ENCODE results near the gene EHMT2. TPM values are rescaled to one million over a fixed set of nuclear protein-coding genes. Genes with fewer than 3 reads are reported as not detected.

Gene EHMT2
- total and polyA plus RNA-seq, 5 donors from 2014 or later = 29.4 to 46.4 (median 32.4) TPM

DNA sequence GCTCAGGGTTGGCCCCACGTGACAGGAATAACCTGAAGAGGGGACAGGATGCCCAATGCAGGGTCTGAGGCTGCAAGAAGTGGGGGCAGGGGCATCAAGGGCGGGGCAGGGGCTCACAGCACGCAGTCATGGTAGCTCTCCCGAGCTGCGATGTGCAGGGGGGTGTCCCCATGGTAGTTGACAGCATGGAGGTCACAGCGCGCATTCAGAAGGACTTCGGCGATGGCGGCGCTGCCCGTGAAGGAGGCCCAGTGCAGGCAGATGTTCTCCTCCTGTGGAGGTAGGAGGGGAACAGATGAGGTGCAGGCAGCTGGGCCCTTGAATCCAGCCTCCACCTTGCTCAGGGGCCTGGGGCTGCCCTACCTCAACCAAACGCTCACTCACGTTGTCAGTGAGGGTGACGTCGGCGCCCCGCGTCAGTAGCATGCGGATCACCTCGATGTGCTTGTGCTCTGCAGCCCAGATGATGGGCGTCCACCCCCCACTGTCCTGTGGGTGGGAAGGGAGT lies 12.9 kb downstream of the EHMT2 start:
- no peak overlapping the region for H3K27ac ChIP-seq (ENCODE audit: insufficient read depth, low read length, poor library complexity, severe bottlenecking)
- Mint-ChIP-seq H3K4me1 (peaks cover 0 to 3% (median under 1%) of the 10 kb centered on the region in 4 donors), H3K9me3 (no peaks in the 10 kb centered on the region), H3K4me3 (no peak overlapping the region), H3K27ac (no peak overlapping the region), H3K36me3 (peaks cover 42% of the 10 kb centered on the region), H3K27me3 (no peaks in the 10 kb centered on the region)
- no peaks in the 10 kb centered on the region for H3K27me3 ChIP-seq (ENCODE audit: control insufficient read depth, insufficient read depth, low read length)
- no peak for ATAC-seq (ENCODE audit: low read depth in 2 of 2)
- H3K4me1 ChIP-seq (ENCODE audit: control insufficient read depth, insufficient read depth, low read length, poor library complexity, severe bottlenecking) = no peaks in the 10 kb centered on the region
- no peak overlapping the region for H3K4me3 ChIP-seq (ENCODE audit: low read depth, low read length)
- DNase-seq = no peak
- peaks cover 63% of the 10 kb centered on the region for H3K36me3 ChIP-seq (ENCODE audit: control insufficient read depth, insufficient read depth, low read length)
- H3K9me3 ChIP-seq (ENCODE audit: control insufficient read depth in 2 of 2, low read length in 2 of 2) = no peaks in the 10 kb centered on the region

DNA sequence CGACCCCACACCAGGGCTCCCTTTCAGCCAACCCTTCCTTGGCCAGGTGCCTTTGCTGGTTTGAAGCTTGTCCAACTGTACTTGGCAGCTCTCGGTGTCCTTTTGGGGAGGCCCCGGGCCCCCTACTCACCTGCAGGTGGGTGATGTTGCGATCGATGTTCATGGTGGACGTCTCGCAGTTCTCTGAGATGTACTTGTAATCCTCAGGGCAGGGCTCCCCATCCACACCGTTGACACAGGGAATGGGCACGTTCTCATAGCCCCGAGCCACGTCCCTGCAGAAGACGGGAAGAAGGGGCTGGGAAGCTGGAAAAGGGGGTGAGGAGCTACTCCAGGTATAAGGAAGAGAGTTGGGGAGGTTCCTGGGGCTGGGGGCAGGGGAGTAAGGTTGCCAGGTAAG lies 13.8 kb downstream of the EHMT2 start:
- DNase-seq (no peak), ATAC-seq (ENCODE audit: low read depth in 2 of 2) (no peak)
- Histone ChIP-seq H3K4me1 (ENCODE audit: control insufficient read depth, insufficient read depth, low read length, poor library complexity, severe bottlenecking) (no peaks in the 10 kb centered on the region), H3K36me3 (ENCODE audit: control insufficient read depth, insufficient read depth, low read length) (peaks cover 64% of the 10 kb centered on the region), H3K9me3 (ENCODE audit: control insufficient read depth in 2 of 2, low read length in 2 of 2) (no peaks in the 10 kb centered on the region), H3K27me3 (ENCODE audit: control insufficient read depth, insufficient read depth, low read length) (no peaks in the 10 kb centered on the region), H3K4me3 (ENCODE audit: low read depth, low read length) (no peak overlapping the region), H3K27ac (ENCODE audit: insufficient read depth, low read length, poor library complexity, severe bottlenecking) (no peak overlapping the region)
- Mint-ChIP-seq H3K36me3 (peaks cover 41% of the 10 kb centered on the region), H3K27me3 (no peaks in the 10 kb centered on the region), H3K27ac (no peak overlapping the region), H3K9me3 (no peaks in the 10 kb centered on the region), H3K4me3 (no peak overlapping the region), H3K4me1 (peaks cover 0 to 3% (median under 1%) of the 10 kb centered on the region in 4 donors)

- no peaks in the 10 kb centered on the region for H3K9me3 ChIP-seq (ENCODE audit: control insufficient read depth in 2 of 2, low read length in 2 of 2)
- DNase-seq (no peak), ATAC-seq (ENCODE audit: low read depth in 2 of 2) (no peak)
- Mint-ChIP-seq H3K27me3 (no peaks in the 10 kb centered on the region), H3K4me1 (peaks cover 0 to 3% (median under 1%) of the 10 kb centered on the region in 4 donors), H3K9me3 (no peaks in the 10 kb centered on the region), H3K4me3 (no peak overlapping the region), H3K36me3 (peaks cover 39% of the 10 kb centered on the region), H3K27ac (no peak overlapping the region)
- H3K4me1 ChIP-seq (ENCODE audit: control insufficient read depth, insufficient read depth, low read length, poor library complexity, severe bottlenecking) = no peaks in the 10 kb centered on the region
- H3K27ac ChIP-seq (ENCODE audit: insufficient read depth, low read length, poor library complexity, severe bottlenecking) = no peak overlapping the region
- peaks cover 57% of the 10 kb centered on the region for H3K36me3 ChIP-seq (ENCODE audit: control insufficient read depth, insufficient read depth, low read length)
- H3K4me3 ChIP-seq (ENCODE audit: low read depth, low read length) = no peak overlapping the region
- H3K27me3 ChIP-seq (ENCODE audit: control insufficient read depth, insufficient read depth, low read length) = no peaks in the 10 kb centered on the region
Observed at GRCh38 chr6:31882344-31882743, 15.2 kb downstream of the EHMT2 start.

DNA sequence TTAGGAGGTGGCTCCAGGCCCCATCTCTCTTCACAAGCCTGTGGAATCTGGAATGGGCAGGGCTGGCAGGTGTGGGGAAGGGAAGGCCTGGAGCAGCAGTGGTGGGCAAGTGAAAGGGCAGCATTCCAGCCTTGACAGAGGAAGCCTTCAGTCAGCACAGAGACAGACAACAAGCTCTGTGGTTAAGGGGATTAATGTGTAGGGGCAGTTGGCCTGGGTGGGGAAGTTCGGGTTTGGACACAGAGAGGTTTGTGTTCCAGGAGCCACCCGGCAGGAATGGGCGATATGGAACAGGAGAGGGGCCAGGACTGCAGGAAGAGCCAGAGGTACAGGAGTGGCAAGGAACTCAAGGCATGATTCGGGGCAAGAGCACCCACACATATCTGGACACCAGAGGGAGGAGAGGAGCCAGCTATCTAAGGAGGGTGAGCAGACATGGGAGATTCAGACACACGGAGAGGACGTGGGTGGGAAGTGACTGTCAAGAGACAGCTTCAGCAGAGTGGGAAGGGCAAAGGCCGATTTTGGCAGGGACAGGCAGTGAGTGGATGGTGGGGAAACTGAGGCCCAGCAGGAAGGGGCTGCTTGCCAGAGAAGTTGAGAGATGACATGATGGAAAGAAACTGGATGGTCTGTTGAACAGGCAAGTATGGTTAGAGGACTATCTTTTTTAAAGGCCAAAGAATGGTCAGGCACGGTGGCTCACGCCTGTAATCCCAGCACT lies 16.2 kb downstream of the EHMT2 start:
- ATAC-seq (ENCODE audit: low read depth in 2 of 2) (no peak), DNase-seq (no peak)
- Mint-ChIP-seq H3K27me3 (no peaks in the 10 kb centered on the region), H3K9me3 (no peaks in the 10 kb centered on the region), H3K27ac (no peak overlapping the region), H3K4me3 (no peak overlapping the region), H3K4me1 (peaks cover 0 to 3% (median under 1%) of the 10 kb centered on the region in 4 donors), H3K36me3 (peaks cover 30% of the 10 kb centered on the region)
- Histone ChIP-seq H3K4me3 (ENCODE audit: low read depth, low read length) (no peak overlapping the region), H3K27ac (ENCODE audit: insufficient read depth, low read length, poor library complexity, severe bottlenecking) (no peak overlapping the region), H3K27me3 (ENCODE audit: control insufficient read depth, insufficient read depth, low read length) (no peaks in the 10 kb centered on the region), H3K36me3 (ENCODE audit: control insufficient read depth, insufficient read depth, low read length) (peaks cover 48% of the 10 kb centered on the region), H3K9me3 (ENCODE audit: control insufficient read depth in 2 of 2, low read length in 2 of 2) (no peaks in the 10 kb centered on the region), H3K4me1 (ENCODE audit: control insufficient read depth, insufficient read depth, low read length, poor library complexity, severe bottlenecking) (no peaks in the 10 kb centered on the region)

GRCh38 chr6:31880616-31881015 lies 16.9 kb downstream of the EHMT2 start:
- no peak overlapping the region for H3K4me3 Mint-ChIP-seq
- peaks cover 25% of the 10 kb centered on the region for H3K36me3 Mint-ChIP-seq
- peaks cover 0 to 5% (median 0%) of the 10 kb centered on the region in 4 donors for H3K4me1 Mint-ChIP-seq
- Histone ChIP-seq H3K4me3 (ENCODE audit: low read depth, low read length) (no peak overlapping the region), H3K4me1 (ENCODE audit: control insufficient read depth, insufficient read depth, low read length, poor library complexity, severe bottlenecking) (no peaks in the 10 kb centered on the region), H3K27me3 (ENCODE audit: control insufficient read depth, insufficient read depth, low read length) (no peaks in the 10 kb centered on the region), H3K36me3 (ENCODE audit: control insufficient read depth, insufficient read depth, low read length) (peaks cover 48% of the 10 kb centered on the region), H3K9me3 (ENCODE audit: control insufficient read depth in 2 of 2, low read length in 2 of 2) (no peaks in the 10 kb centered on the region), H3K27ac (ENCODE audit: insufficient read depth, low read length, poor library complexity, severe bottlenecking) (no peak overlapping the region)
- no peak for ATAC-seq (ENCODE audit: low read depth in 2 of 2)
- H3K9me3 Mint-ChIP-seq = no peaks in the 10 kb centered on the region
- H3K27ac Mint-ChIP-seq = no peak overlapping the region
- DNase-seq = no peak
- H3K27me3 Mint-ChIP-seq = no peaks in the 10 kb centered on the region

- DNase-seq (no peak), ATAC-seq (ENCODE audit: low read depth in 2 of 2) (no peak)
- Histone ChIP-seq H3K4me1 (ENCODE audit: control insufficient read depth, insufficient read depth, low read length, poor library complexity, severe bottlenecking) (no peaks in the 10 kb centered on the region), H3K36me3 (ENCODE audit: control insufficient read depth, insufficient read depth, low read length) (peaks cover 48% of the 10 kb centered on the region), H3K27ac (ENCODE audit: insufficient read depth, low read length, poor library complexity, severe bottlenecking) (no peak overlapping the region), H3K9me3 (ENCODE audit: control insufficient read depth in 2 of 2, low read length in 2 of 2) (no peaks in the 10 kb centered on the region), H3K4me3 (ENCODE audit: low read depth, low read length) (no peak overlapping the region), H3K27me3 (ENCODE audit: control insufficient read depth, insufficient read depth, low read length) (no peaks in the 10 kb centered on the region)
- Mint-ChIP-seq H3K27me3 (no peaks in the 10 kb centered on the region), H3K27ac (peak overlapping the region in 1 of 3 donors; percentile 59), H3K36me3 (peaks cover 21% of the 10 kb centered on the region), H3K4me1 (peaks cover 0 to 5% (median 0%) of the 10 kb centered on the region in 4 donors), H3K4me3 (no peak overlapping the region), H3K9me3 (no peaks in the 10 kb centered on the region)
Observed at GRCh38 chr6:31879901-31880300, 17.6 kb downstream of the EHMT2 start.

GRCh38 chr6:31879143-31879542 lies 18.4 kb downstream of the EHMT2 start:
- Histone ChIP-seq H3K4me1 (ENCODE audit: control insufficient read depth, insufficient read depth, low read length, poor library complexity, severe bottlenecking) (no peaks in the 10 kb centered on the region), H3K27ac (ENCODE audit: insufficient read depth, low read length, poor library complexity, severe bottlenecking) (no peak overlapping the region), H3K4me3 (ENCODE audit: low read depth, low read length) (no peak overlapping the region), H3K27me3 (ENCODE audit: control insufficient read depth, insufficient read depth, low read length) (no peaks in the 10 kb centered on the region), H3K36me3 (ENCODE audit: control insufficient read depth, insufficient read depth, low read length) (peaks cover 43% of the 10 kb centered on the region), H3K9me3 (ENCODE audit: control insufficient read depth in 2 of 2, low read length in 2 of 2) (no peaks in the 10 kb centered on the region)
- Mint-ChIP-seq H3K4me1 (peaks cover 0 to 5% (median 0%) of the 10 kb centered on the region in 4 donors), H3K27ac (no peak overlapping the region), H3K9me3 (no peaks in the 10 kb centered on the region), H3K27me3 (no peaks in the 10 kb centered on the region), H3K4me3 (no peak overlapping the region), H3K36me3 (peaks cover 21% of the 10 kb centered on the region)
- no peak for ATAC-seq (ENCODE audit: low read depth in 2 of 2)
- no peak for DNase-seq

- H3K27ac Mint-ChIP-seq = peak within 1 kb of the TSS in 1 of 3 donors; percentile 59
- no peaks in the 10 kb centered on the region for H3K9me3 Mint-ChIP-seq
- Histone ChIP-seq H3K36me3 (ENCODE audit: control insufficient read depth, insufficient read depth, low read length) (peaks cover 39% of the 10 kb centered on the region), H3K9me3 (ENCODE audit: control insufficient read depth in 2 of 2, low read length in 2 of 2) (no peaks in the 10 kb centered on the region), H3K27ac (ENCODE audit: insufficient read depth, low read length, poor library complexity, severe bottlenecking) (no peak within 1 kb of the TSS), H3K4me3 (ENCODE audit: low read depth, low read length) (no peak within 1 kb of the TSS), H3K4me1 (ENCODE audit: control insufficient read depth, insufficient read depth, low read length, poor library complexity, severe bottlenecking) (no peaks in the 10 kb centered on the region), H3K27me3 (ENCODE audit: control insufficient read depth, insufficient read depth, low read length) (no peaks in the 10 kb centered on the region)
- no peak for DNase-seq
- no peak within 1 kb of the TSS for H3K4me3 Mint-ChIP-seq
- no peak for ATAC-seq (ENCODE audit: low read depth in 2 of 2)
- H3K4me1 Mint-ChIP-seq = peaks cover 0 to 5% (median 0%) of the 10 kb centered on the region in 4 donors
- peaks cover 21% of the 10 kb centered on the region for H3K36me3 Mint-ChIP-seq
- H3K27me3 Mint-ChIP-seq = no peaks in the 10 kb centered on the region
Observed at GRCh38 chr6:31878726-31879125, 18.8 kb downstream of the EHMT2 start, which contains the start of gene SLC44A4. Gene SLC44A4 (minus strand): TSS chr6:31878997. CDS start chr6:31878980, 17 bp downstream.

Measured in CD4-positive, CD25-positive, alpha-beta regulatory T cell (primary cell).